Body of pancreas (tissue), 4 donors: ENCODE results near the gene ZNF664. TPM values are rescaled to one million over a fixed set of nuclear protein-coding genes. Genes with fewer than 3 reads are reported as not detected.

Experiments
- ATAC-seq: fragments of 150-250 bp; one replicate; pipeline ENCODE4 v1.9.1; 2016
- DNase-seq, 4 donors: peaks; one replicate each; pipeline ENCODE4 v3.0.0-alpha.2; 2019
- H3K27ac ChIP-seq, 4 donors: fragments of 200-600 bp; sonication (generic); 1 replicate in 3 of 4; 2 replicates in 1 of 4; pipeline versions ENCODE4 v1.5.1 to v1.6.1; 2016 to 2019; ENCODE audit warnings: mild to moderate bottlenecking in 1 of 4, mixed read lengths in 1 of 4, moderate library complexity in 1 of 4
- H3K27me3 ChIP-seq, 2 donors: fragments of 200-600 bp; sonication (generic); one replicate each; pipeline ENCODE4 v1.6.0; 2016; ENCODE audit warnings: mild to moderate bottlenecking in 1 of 2
- H3K36me3 ChIP-seq, 2 donors: fragments of 200-600 bp; sonication (generic); replicated peaks in 1 of 2; 2 replicates each; pipeline ENCODE4 v1.5.1; 2016; ENCODE audit warnings: low read depth in 2 of 2; ENCODE audit not compliant: insufficient read depth in 1 of 2
- H3K4me1 ChIP-seq: fragments of 200-600 bp; sonication (generic); one replicate; pipeline ENCODE4 v1.6.0; 2016
- H3K4me3 ChIP-seq, 2 donors: fragments of 200-600 bp; sonication (generic); 1 replicate in 1 of 2; 2 replicates in 1 of 2; pipeline ENCODE4 v1.5.1; 2016 to 2019
- H3K9me3 ChIP-seq, 3 donors: fragments of 200-600 bp; sonication (generic); 1 replicate in 2 of 3; 2 replicates in 1 of 3; pipeline ENCODE4 v1.5.1; 2016
- POLR2A ChIP-seq, 3 donors: fragments of 450-650 bp; IDR thresholded peaks; one replicate each; pipeline ENCODE4 v1.6.1; 2016; ENCODE audit warnings: antibody characterized with exemption in 3 of 3, mild to moderate bottlenecking in 2 of 3
- WGBS, 2 donors: methylation state at CpG; one replicate each; pipeline ENCODE4 v1.1.5; 2017; 5-methylcytosine and 5-hydroxymethylcytosine counted together
- intact Hi-C: fragments of 100-400 bp; cut with DNase I; formaldehyde crosslinking; loops from one replicate; pipeline ENCODE4 v1.15.1; 2023
- total RNA-seq, 2 donors: library from RNA; depleted of rRNA; stranded (reverse); fragments of >200 nt; gene quantifications; one replicate each; pipeline ENCODE4 v1.1.0, GENCODE V29; 2016
- TF ChIP-seq, protein P1 (sequence below), 7 experiments: fragments of 450-650 bp in 4 of 7; fragments of 200-600 bp in 3 of 7; sonication (generic) in 3 of 7; IDR thresholded peaks; one replicate each; pipeline ENCODE4 v1.5.1; 2016 to 2019; ENCODE audit warnings: antibody characterized with exemption in 7 of 7

The ZNF664 gene
- total RNA-seq, 2 donors from 2014 or later, result 32.6 to 53.2 TPM

DNA sequence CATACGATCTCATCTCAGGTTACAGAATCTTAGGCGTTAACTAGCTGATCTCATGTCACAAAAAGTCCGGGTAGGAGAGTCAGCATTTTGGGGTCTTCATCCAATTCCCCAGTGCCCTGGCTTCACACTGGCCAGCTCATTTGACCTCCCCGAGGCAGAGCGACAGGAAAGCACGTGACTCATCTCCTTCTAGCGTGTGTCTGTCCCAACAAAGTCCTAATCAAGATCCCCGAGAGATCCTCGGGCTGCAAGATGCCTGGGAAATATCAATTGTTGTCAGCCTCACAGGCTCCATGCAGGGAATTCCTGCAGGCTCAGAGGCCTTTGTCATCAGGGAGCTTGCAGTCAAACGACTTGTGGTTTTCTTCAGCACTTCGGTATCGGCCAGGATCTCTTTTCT, 57.5 kb downstream of the ZNF664 start:
- no peaks in the 10 kb centered on the region for H3K4me1 ChIP-seq
- no peaks in the 10 kb centered on the region for H3K9me3 ChIP-seq
- ATAC-seq (peak; percentile 51), DNase-seq (peak in 1 of 4 donors; percentile 48)
- 54 to 65% methylated on average over 12 of the region's 12 CpGs for WGBS, 2 donors
- no peak for TF ChIP-seq POLR2A (IDR thresholded peaks at IDR 0.05)
- TF ChIP-seq, protein P1, sequence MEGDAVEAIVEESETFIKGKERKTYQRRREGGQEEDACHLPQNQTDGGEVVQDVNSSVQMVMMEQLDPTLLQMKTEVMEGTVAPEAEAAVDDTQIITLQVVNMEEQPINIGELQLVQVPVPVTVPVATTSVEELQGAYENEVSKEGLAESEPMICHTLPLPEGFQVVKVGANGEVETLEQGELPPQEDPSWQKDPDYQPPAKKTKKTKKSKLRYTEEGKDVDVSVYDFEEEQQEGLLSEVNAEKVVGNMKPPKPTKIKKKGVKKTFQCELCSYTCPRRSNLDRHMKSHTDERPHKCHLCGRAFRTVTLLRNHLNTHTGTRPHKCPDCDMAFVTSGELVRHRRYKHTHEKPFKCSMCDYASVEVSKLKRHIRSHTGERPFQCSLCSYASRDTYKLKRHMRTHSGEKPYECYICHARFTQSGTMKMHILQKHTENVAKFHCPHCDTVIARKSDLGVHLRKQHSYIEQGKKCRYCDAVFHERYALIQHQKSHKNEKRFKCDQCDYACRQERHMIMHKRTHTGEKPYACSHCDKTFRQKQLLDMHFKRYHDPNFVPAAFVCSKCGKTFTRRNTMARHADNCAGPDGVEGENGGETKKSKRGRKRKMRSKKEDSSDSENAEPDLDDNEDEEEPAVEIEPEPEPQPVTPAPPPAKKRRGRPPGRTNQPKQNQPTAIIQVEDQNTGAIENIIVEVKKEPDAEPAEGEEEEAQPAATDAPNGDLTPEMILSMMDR (IDR thresholded peaks at IDR 0.05), result no peak
- no peaks in the 10 kb centered on the region for H3K27me3 ChIP-seq
- no peaks in the 10 kb centered on the region for H3K36me3 ChIP-seq
- H3K27ac ChIP-seq, result no peak overlapping the region
- intact Hi-C loops, result no loop called here
- H3K4me3 ChIP-seq, result no peak overlapping the region

DNA sequence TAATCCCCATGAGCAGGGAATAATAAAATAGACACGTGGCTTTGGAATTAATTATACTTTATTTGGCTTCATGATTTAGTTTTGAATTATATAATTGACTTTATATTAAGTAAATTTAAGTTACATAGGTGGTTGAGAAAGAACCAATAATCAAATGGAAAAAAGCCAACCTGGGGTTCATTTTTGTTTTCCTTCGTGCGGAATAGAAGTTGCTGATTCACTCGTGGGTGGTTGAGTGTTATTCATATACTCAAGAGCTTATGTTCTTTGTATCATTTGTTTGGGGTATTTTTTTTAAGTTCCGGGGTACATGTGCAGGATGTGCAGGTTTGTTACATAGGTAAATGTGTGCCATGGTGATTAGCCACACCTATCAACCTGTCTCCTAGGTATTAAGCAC, 58.0 kb downstream of the ZNF664 start:
- 75 to 80% methylated on average over 5 of the region's 5 CpGs for WGBS, 2 donors
- no peak for TF ChIP-seq POLR2A (IDR thresholded peaks at IDR 0.05)
- TF ChIP-seq, protein P1 (IDR thresholded peaks at IDR 0.05), result no peak
- ATAC-seq, result no peak
- intact Hi-C loops, result no loop called here
- no peaks in the 10 kb centered on the region for H3K27me3 ChIP-seq
- H3K36me3 ChIP-seq, result no peaks in the 10 kb centered on the region
- no peaks in the 10 kb centered on the region for H3K9me3 ChIP-seq
- DNase-seq, result no peak
- no peak overlapping the region for H3K27ac ChIP-seq
- H3K4me3 ChIP-seq, result no peak overlapping the region
- no peaks in the 10 kb centered on the region for H3K4me1 ChIP-seq

DNA sequence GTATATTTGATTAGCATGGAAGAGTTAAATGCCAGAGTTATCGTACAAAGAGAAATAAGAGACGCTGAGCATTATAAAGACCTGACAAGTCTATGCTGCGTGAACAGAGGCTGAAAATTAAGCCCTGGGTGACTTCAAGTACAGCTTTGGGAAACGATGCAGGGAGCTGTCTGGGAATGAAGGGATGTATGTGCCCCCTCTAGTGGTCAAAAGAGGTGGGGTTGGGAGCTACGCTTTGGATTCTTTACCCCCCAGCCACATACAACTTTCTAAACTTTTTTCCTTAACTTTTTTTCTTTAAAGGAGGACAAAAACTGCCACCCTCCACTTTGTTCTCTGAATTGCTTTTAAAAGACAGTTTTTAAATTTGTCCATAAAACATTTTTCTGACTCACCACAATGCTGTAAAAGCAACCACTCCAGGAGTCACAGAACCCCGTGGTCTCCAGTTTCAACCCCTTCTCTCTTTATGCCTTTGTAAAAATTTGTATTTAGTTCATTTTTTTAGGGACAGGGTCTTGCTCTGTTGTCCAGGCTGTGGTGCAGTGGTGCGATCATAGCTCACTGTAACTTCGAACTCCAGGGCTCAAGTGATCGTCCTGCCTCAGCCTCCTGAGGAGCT, 59.4 kb downstream of the ZNF664 start:
- intact Hi-C loops, result no loop called here
- peak; percentile 75 for ATAC-seq
- DNase-seq, result peak; percentile 50 to 63 (median 57)
- 47 to 50% methylated on average over 9 of the region's 9 CpGs for WGBS, 2 donors
- Histone ChIP-seq H3K4me3 (no peak overlapping the region), H3K27ac (no peak overlapping the region), H3K36me3 (no peaks in the 10 kb centered on the region), H3K27me3 (no peaks in the 10 kb centered on the region), H3K9me3 (no peaks in the 10 kb centered on the region), H3K4me1 (no peaks in the 10 kb centered on the region)
- TF ChIP-seq, protein P1 (IDR thresholded peaks at IDR 0.05), result peak; percentile 48 to 84 (median 68)
- TF ChIP-seq POLR2A (IDR thresholded peaks at IDR 0.05), result no peak

DNA sequence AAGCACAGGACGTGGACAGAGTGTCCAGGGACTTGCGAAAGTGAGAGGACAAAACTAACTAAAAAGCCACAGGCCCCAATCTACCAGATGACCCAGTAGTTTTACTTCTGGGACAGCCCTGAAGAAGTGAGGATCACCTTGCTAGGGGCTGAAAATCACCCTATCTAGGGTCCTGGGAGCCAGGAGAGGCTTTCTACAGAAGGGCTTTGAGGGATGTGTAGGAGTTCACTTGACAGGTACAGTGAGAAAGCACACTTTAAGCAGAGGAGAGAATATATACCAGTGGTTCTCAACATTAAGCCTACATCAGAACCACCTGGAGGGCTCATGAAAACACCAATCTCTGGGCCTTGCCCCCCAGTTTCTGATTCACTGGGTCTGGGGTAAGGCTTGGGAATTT, 60.8 kb downstream of the ZNF664 start:
- Histone ChIP-seq H3K27ac (no peak overlapping the region), H3K36me3 (no peaks in the 10 kb centered on the region), H3K9me3 (no peaks in the 10 kb centered on the region), H3K27me3 (no peaks in the 10 kb centered on the region), H3K4me3 (no peak overlapping the region), H3K4me1 (peaks cover under 1% of the 10 kb centered on the region)
- no peak for ATAC-seq
- 88 to 96% methylated on average over 2 of the region's 2 CpGs for WGBS, 2 donors
- intact Hi-C loops, result loop anchor here (2.0 kb wide), 1 partner anchor 739 kb away; no protein-coding TSS in a partner anchor
- no peak for DNase-seq
- TF ChIP-seq POLR2A (IDR thresholded peaks at IDR 0.05), result no peak
- TF ChIP-seq, protein P1 (IDR thresholded peaks at IDR 0.05), result no peak

DNA sequence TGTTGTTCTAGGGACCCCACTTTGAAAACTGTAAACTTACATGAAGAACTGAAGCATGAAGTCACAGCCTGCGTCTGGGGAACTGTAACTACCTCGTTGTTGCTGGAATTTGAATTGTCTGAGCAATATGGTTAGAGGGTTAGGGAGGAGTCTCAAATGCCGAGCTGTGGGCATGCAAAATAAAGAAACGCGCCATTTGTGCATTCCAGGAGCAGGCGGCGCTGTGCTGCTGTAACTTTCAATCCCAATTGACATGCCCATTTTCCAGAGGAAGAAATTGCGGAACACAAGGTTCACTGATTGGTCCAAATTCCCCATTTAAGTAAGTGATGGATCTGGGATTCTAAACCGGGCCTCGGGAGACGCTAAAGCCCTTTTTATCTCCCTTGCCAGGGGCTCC, 61.3 kb downstream of the ZNF664 start:
- intact Hi-C loops, result loop anchor here (2.0 kb wide), 1 partner anchor 739 kb away; no protein-coding TSS in a partner anchor

More for the DNA sequence above, 61.3 kb downstream of the ZNF664 start:
- Histone ChIP-seq H3K4me3 (no peak overlapping the region), H3K9me3 (no peaks in the 10 kb centered on the region), H3K36me3 (no peaks in the 10 kb centered on the region), H3K27me3 (no peaks in the 10 kb centered on the region), H3K27ac (no peak overlapping the region), H3K4me1 (peaks cover 5% of the 10 kb centered on the region)
- 81 to 86% methylated on average over 11 of the region's 11 CpGs for WGBS, 2 donors
- DNase-seq (no peak), ATAC-seq (no peak)
- TF ChIP-seq, protein P1 (IDR thresholded peaks at IDR 0.05), result no peak
